Heart right ventricle (tissue), 16 donors: ENCODE measurements around the gene MTCL1. TPM values are rescaled to one million over a fixed set of nuclear protein-coding genes. Genes with fewer than 3 reads are reported as not detected.

ENCODE experiments used
- ATAC-seq, 8 donors: fragments of 200-7000 bp; cut with Tn5 transposase; one replicate each; pipeline ENCODE4 v1.9.1; 2020; ENCODE audit warnings: mild to moderate bottlenecking in 8 of 8, moderate library complexity in 8 of 8, moderate number of reproducible peaks in 1 of 8
- DNase-seq, 2 donors: peaks; one replicate each; pipeline ENCODE4 v3.0.0-alpha.2; 2020
- H3K27ac ChIP-seq, 10 donors: fragments of 200-600 bp; sonication (generic) in 2 of 10; one replicate each; pipeline versions ENCODE4 v1.5.0 to v1.8.0; 2020 to 2022; ENCODE audit warnings: mild to moderate bottlenecking in 3 of 10
- H3K27me3 ChIP-seq, 7 donors: fragments of 200-600 bp; one replicate each; pipeline ENCODE4 v1.8.0; 2021 to 2022; ENCODE audit warnings: mild to moderate bottlenecking in 2 of 7
- H3K36me3 ChIP-seq, 9 donors: fragments of 200-600 bp; sonication (generic) in 1 of 9; one replicate each; pipeline versions ENCODE4 v1.5.0 to v1.8.0; 2020 to 2022; ENCODE audit warnings: mild to moderate bottlenecking in 2 of 9
- H3K4me1 ChIP-seq, 9 donors: fragments of 200-600 bp; sonication (generic) in 1 of 9; one replicate each; pipeline versions ENCODE4 v1.5.0 to v1.8.0; 2020 to 2022; ENCODE audit warnings: mild to moderate bottlenecking in 4 of 9
- H3K4me3 ChIP-seq, 10 donors: fragments of 200-600 bp; sonication (generic) in 2 of 10; one replicate each; pipeline versions ENCODE4 v1.5.0 to v1.8.0; 2020 to 2022; ENCODE audit warnings: mild to moderate bottlenecking in 7 of 10, moderate library complexity in 2 of 10
- H3K9me3 ChIP-seq, 11 donors: fragments of 200-600 bp in 10 of 11; sonication (generic) in 2 of 11; one replicate each; pipeline versions ENCODE4 v1.5.0 to v1.8.0; 2013 to 2022; ENCODE audit warnings: mild to moderate bottlenecking in 2 of 11, control low read depth in 1 of 11, moderate library complexity in 1 of 11
- WGBS, 2 donors: extraction: QIAGEN DNeasy Blood & Tissue Kit; methylation state at CpG; one replicate each; pipeline ENCODE4 v1.1.7; 2013; ENCODE audit warnings: inconsistent platforms in 1 of 2; 5-methylcytosine and 5-hydroxymethylcytosine counted together
- intact Hi-C, 10 donors: fragments of 100-400 bp; cut with DNase I; formaldehyde crosslinking; loops; one replicate each; pipeline versions ENCODE4 v1.11.1 to v1.14.2; 2022
- polyA plus RNA-seq, 2 donors: library from polyadenylated mRNA; stranded (reverse); fragments of 200-250 nt; gene quantifications; one replicate each; pipeline ENCODE4 v1.2.3, GENCODE V29; 2013
- total RNA-seq, 10 donors: library from RNA; stranded (reverse); fragmentation: NEBNext Ultra II Directional in 3 of 10; extraction: Animal tissue kit (Norgen Biotek cat#: 25700) in 3 of 10; gene quantifications; one replicate each; pipeline versions ENCODE4 v1.2.1 to v1.2.4, GENCODE V29; 2021 to 2023
- TF ChIP-seq, protein P1 (sequence below), 9 donors: fragments of 200-600 bp; sonication (generic) in 2 of 9; IDR thresholded peaks; one replicate each; pipeline versions ENCODE4 v1.5.0 to v1.8.0; 2021 to 2022; ENCODE audit warnings: antibody characterized with exemption in 9 of 9, mild to moderate bottlenecking in 5 of 9, moderate library complexity in 1 of 9
- donor health status: Arrhythmogenic right ventricular cardiomyopathy.
- donor health status: ischemic (EF 13 %, LVEDD 7.1; RV severe dilation, severe dysfunction).
- donor health status: healthy with polysubstance abuse.
- donor health status: DM: no; HTN: yes; CAD: no.
- donor health status: DM: no; HTN: no; CAD: no.
- donor health status: ischemic (EF 25% LVEDD 6.9; RV normal size, moderate dysfunction).
- donor health status: ischemic (EF 25% LVEDD 5.7; RV mildly dilated, moderate dysfunction).
- donor health status: healthy.
- donor health status: DM: yes; HTN: yes; CAD: no.
- donor health status: Ischemic cardiomyopathy.
- donor health status: ischemic (EF 35%, LVEDD 5.7; RV mildly dilated, moderate dysfunction).
- donor health status: nonischemic (EF 11% LVEDD 7.7; RV severe dilation, severe dysfunction).
- donor health status: DM: yes; HTN: yes; CAD: no.
- donor health status: PGD.
- donor health status: ischemic (EF 29% LVEDD 5.4; RV normal size, mild dysfunction).
- donor health status: nonischemic (EF 23%, LVEDD 6.1; RV moderate dilation, normal function).

MTCL1 gene
- total and polyA plus RNA-seq, 12 donors, result 1.9 to 17.2 (median 8.8) TPM

DNA sequence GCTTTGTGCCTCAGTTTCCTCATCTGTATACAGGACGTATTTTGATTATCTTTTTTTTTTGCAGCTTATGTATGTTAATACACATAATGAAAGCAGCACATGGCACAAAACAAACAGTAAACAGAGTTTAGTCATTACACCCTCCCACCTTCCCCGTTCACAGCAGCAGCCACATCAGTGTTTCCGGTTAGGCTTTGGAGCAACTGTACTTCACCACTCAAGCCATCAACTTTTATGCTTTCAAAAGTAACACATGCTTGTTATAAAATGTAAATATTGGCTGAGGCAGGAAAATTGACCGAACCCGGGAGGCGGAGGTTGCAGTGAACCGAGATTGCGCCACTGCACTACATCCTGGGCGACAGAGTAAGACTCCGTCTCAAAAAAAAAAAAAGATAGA, 117.3 kb downstream of the MTCL1 start:
- intact Hi-C loops, result no loop called here
- peaks cover 0 to 5% (median 0%) of the 10 kb centered on the region in 9 donors for H3K36me3 ChIP-seq

DNA sequence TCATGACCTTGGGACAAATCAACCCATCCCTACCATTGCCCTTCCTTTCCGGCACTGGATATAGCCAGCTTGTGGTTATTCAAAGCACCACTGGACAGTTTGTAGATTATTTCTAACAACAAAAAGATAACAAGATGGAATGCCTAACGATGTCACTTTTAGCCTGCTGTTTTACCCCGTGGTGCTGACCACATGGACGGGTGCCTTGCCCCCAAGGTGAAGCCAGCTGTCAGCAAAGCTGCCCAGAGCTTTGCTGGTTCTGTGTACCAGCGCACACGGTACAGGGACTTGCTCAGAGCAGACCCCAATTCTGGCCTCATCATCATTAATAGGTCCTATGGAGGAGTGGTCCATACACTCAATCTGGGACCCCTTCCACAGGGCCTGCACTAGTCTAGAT, 118.2 kb downstream of the MTCL1 start:
- TF ChIP-seq, protein P1, sequence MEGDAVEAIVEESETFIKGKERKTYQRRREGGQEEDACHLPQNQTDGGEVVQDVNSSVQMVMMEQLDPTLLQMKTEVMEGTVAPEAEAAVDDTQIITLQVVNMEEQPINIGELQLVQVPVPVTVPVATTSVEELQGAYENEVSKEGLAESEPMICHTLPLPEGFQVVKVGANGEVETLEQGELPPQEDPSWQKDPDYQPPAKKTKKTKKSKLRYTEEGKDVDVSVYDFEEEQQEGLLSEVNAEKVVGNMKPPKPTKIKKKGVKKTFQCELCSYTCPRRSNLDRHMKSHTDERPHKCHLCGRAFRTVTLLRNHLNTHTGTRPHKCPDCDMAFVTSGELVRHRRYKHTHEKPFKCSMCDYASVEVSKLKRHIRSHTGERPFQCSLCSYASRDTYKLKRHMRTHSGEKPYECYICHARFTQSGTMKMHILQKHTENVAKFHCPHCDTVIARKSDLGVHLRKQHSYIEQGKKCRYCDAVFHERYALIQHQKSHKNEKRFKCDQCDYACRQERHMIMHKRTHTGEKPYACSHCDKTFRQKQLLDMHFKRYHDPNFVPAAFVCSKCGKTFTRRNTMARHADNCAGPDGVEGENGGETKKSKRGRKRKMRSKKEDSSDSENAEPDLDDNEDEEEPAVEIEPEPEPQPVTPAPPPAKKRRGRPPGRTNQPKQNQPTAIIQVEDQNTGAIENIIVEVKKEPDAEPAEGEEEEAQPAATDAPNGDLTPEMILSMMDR (IDR thresholded peaks at IDR 0.05), result no peak
- H3K27ac ChIP-seq, result peak overlapping the region in 1 of 10 donors; percentile 58
- peaks cover 0 to 5% (median 0%) of the 10 kb centered on the region in 9 donors for H3K36me3 ChIP-seq
- intact Hi-C loops, result no loop called here
- peak in 4 of 8 donors; percentile 46 to 63 (median 56) for ATAC-seq
- no peak for DNase-seq
- peaks cover 0 to 21% (median 0%) of the 10 kb centered on the region in 9 donors for H3K4me1 ChIP-seq
- H3K27me3 ChIP-seq, result no peaks in the 10 kb centered on the region
- no peak overlapping the region for H3K4me3 ChIP-seq
- H3K9me3 ChIP-seq, result no peaks in the 10 kb centered on the region
- WGBS, 2 donors, result 53 to 56% methylated on average over 6 of the region's 6 CpGs

More for the DNA sequence above, 117.3 kb downstream of the MTCL1 start:
- Histone ChIP-seq H3K9me3 (no peaks in the 10 kb centered on the region), H3K4me3 (no peak overlapping the region), H3K27me3 (no peaks in the 10 kb centered on the region), H3K27ac (no peak overlapping the region), H3K4me1 (peaks cover 0 to 18% (median 0%) of the 10 kb centered on the region in 9 donors)
- WGBS, 2 donors, result 95 to 97% methylated on average over 10 of the region's 10 CpGs
- no peak for ATAC-seq
- DNase-seq, result no peak
- TF ChIP-seq, protein P1 (IDR thresholded peaks at IDR 0.05), result no peak

DNA sequence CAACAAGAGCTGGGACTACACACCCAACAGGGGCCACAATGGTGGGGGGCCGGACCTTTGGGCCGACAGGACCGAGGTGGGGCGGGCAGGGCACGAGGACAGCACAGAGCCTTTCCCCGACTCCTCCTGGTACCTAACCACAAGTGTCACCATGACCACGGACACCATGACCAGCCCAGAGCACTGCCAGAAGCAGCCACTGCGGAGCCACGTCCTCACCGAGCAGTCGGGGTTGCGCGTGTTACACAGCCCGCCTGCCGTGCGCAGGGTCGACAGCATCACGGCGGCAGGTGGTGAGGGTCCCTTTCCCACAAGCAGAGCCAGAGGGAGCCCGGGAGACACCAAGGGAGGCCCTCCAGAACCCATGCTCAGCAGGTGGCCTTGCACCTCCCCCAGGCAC, 119.5 kb downstream of the MTCL1 start:
- Histone ChIP-seq H3K9me3 (no peaks in the 10 kb centered on the region), H3K4me1 (peaks cover 0 to 24% (median 0%) of the 10 kb centered on the region in 9 donors), H3K27me3 (no peaks in the 10 kb centered on the region), H3K27ac (no peak overlapping the region), H3K36me3 (peaks cover 0 to 5% (median 0%) of the 10 kb centered on the region in 9 donors), H3K4me3 (no peak overlapping the region)
- DNase-seq (no peak), ATAC-seq (peak in 1 of 8 donors; percentile 20)
- TF ChIP-seq, protein P1 (IDR thresholded peaks at IDR 0.05), result no peak
- WGBS, 2 donors, result 96 to 98% methylated on average over 20 of the region's 20 CpGs
- intact Hi-C loops, result no loop called here

DNA sequence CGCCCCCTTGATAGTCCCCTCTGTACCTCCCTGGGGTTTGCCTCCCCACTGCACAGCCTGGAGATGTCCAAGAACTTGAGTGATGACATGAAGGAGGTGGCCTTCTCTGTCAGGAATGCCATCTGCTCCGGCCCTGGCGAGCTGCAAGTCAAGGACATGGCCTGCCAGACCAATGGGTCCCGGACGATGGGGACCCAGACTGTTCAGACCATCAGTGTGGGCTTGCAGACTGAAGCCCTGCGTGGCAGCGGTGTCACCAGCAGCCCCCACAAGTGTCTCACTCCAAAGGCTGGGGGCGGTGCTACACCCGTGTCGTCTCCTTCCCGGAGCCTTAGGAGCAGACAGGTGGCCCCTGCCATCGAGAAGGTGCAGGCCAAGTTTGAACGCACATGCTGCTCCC, 119.9 kb downstream of the MTCL1 start:
- Histone ChIP-seq H3K4me3 (no peak overlapping the region), H3K36me3 (peaks cover 0 to 5% (median 0%) of the 10 kb centered on the region in 9 donors), H3K27ac (no peak overlapping the region), H3K4me1 (peaks cover 0 to 24% (median 0%) of the 10 kb centered on the region in 9 donors), H3K9me3 (no peaks in the 10 kb centered on the region), H3K27me3 (no peaks in the 10 kb centered on the region)
- intact Hi-C loops, result no loop called here
- 95% methylated on average over 13 of the region's 13 CpGs for WGBS, 2 donors
- TF ChIP-seq, protein P1 (IDR thresholded peaks at IDR 0.05), result no peak
- no peak for DNase-seq
- no peak for ATAC-seq
